ENCODE results near the gene CDH4. TPM values are rescaled to one million over a fixed set of nuclear protein-coding genes. Genes with fewer than 3 reads are reported as not detected.

Gene CDH4
- total RNA-seq, 2 donors from 2014 or later = 0.29 to 0.45 TPM

GRCh38 chr20:61430228-61430624 is 178.2 kb downstream of the CDH4 start:
- Mint-ChIP-seq H3K4me1 (no peaks in the 10 kb centered on the region), H3K27ac (no peak overlapping the region), H3K4me3 (no peak overlapping the region), H3K9me3 (peaks cover 5% of the 10 kb centered on the region), H3K36me3 (ENCODE audit: low read depth) (no peaks in the 10 kb centered on the region), H3K27me3 (peaks cover 4% of the 10 kb centered on the region)
- no peak for ATAC-seq (replicated peaks)

- no peak for ATAC-seq (replicated peaks)
- Mint-ChIP-seq H3K9me3 (peaks cover 8% of the 10 kb centered on the region), H3K36me3 (ENCODE audit: low read depth) (no peaks in the 10 kb centered on the region), H3K27ac (no peak overlapping the region), H3K27me3 (peaks cover 13% of the 10 kb centered on the region), H3K4me1 (no peaks in the 10 kb centered on the region), H3K4me3 (no peak overlapping the region)
These were observed 181.1 kb downstream of the CDH4 start for GRCh38 chr20:61433176-61433575.

GRCh38 chr20:61433816-61434215 is 181.8 kb downstream of the CDH4 start:
- Mint-ChIP-seq H3K27me3 (peaks cover 13% of the 10 kb centered on the region), H3K9me3 (peaks cover 8% of the 10 kb centered on the region), H3K4me3 (no peak overlapping the region), H3K4me1 (no peaks in the 10 kb centered on the region), H3K27ac (no peak overlapping the region), H3K36me3 (ENCODE audit: low read depth) (no peaks in the 10 kb centered on the region)
- ATAC-seq (replicated peaks) = no peak

GRCh38 chr20:61434341-61434781 is 182.3 kb downstream of the CDH4 start:
- no peaks in the 10 kb centered on the region for H3K4me1 Mint-ChIP-seq
- no peak overlapping the region for H3K27ac Mint-ChIP-seq
- no peak overlapping the region for H3K4me3 Mint-ChIP-seq
- ATAC-seq (replicated peaks) = no peak
- no peaks in the 10 kb centered on the region for H3K36me3 Mint-ChIP-seq (ENCODE audit: low read depth)
- H3K9me3 Mint-ChIP-seq = peaks cover 4% of the 10 kb centered on the region
- peaks cover 13% of the 10 kb centered on the region for H3K27me3 Mint-ChIP-seq

- Mint-ChIP-seq H3K36me3 (ENCODE audit: low read depth) (no peaks in the 10 kb centered on the region), H3K4me1 (no peaks in the 10 kb centered on the region), H3K4me3 (no peak overlapping the region), H3K27ac (no peak overlapping the region), H3K9me3 (peaks cover 3% of the 10 kb centered on the region), H3K27me3 (peaks cover 13% of the 10 kb centered on the region)
- ATAC-seq (replicated peaks) = no peak
These were observed 183.2 kb downstream of the CDH4 start for GRCh38 chr20:61435184-61435822.

- Mint-ChIP-seq H3K36me3 (ENCODE audit: low read depth) (no peaks in the 10 kb centered on the region), H3K27me3 (peaks cover 13% of the 10 kb centered on the region), H3K4me1 (no peaks in the 10 kb centered on the region), H3K4me3 (no peak overlapping the region), H3K27ac (no peak overlapping the region), H3K9me3 (peaks cover 3% of the 10 kb centered on the region)
- ATAC-seq (replicated peaks) = no peak
These were observed 183.8 kb downstream of the CDH4 start for GRCh38 chr20:61435823-61436220.

GRCh38 chr20:61436283-61436666 is 184.2 kb downstream of the CDH4 start:
- no peaks in the 10 kb centered on the region for H3K4me1 Mint-ChIP-seq
- no peak for ATAC-seq (replicated peaks)
- no peak overlapping the region for H3K27ac Mint-ChIP-seq
- no peak overlapping the region for H3K4me3 Mint-ChIP-seq
- peaks cover 3% of the 10 kb centered on the region for H3K9me3 Mint-ChIP-seq
- H3K27me3 Mint-ChIP-seq = peaks cover 13% of the 10 kb centered on the region
- H3K36me3 Mint-ChIP-seq (ENCODE audit: low read depth) = no peaks in the 10 kb centered on the region

- Mint-ChIP-seq H3K9me3 (peaks cover 3% of the 10 kb centered on the region), H3K36me3 (ENCODE audit: low read depth) (no peaks in the 10 kb centered on the region), H3K27ac (no peak overlapping the region), H3K4me1 (no peaks in the 10 kb centered on the region), H3K27me3 (peaks cover 13% of the 10 kb centered on the region), H3K4me3 (no peak overlapping the region)
- ATAC-seq (replicated peaks) = no peak
These were observed 184.7 kb downstream of the CDH4 start for GRCh38 chr20:61436667-61437279.

- H3K4me3 Mint-ChIP-seq = no peak overlapping the region
- no peak overlapping the region for H3K27ac Mint-ChIP-seq
- no peaks in the 10 kb centered on the region for H3K4me1 Mint-ChIP-seq
- no peak for ATAC-seq (replicated peaks)
- H3K36me3 Mint-ChIP-seq (ENCODE audit: low read depth) = no peaks in the 10 kb centered on the region
- peaks cover 3% of the 10 kb centered on the region for H3K9me3 Mint-ChIP-seq
- peaks cover 13% of the 10 kb centered on the region for H3K27me3 Mint-ChIP-seq
These were observed 185.5 kb downstream of the CDH4 start for GRCh38 chr20:61437280-61438206.

GRCh38 chr20:61438285-61438684 is 186.2 kb downstream of the CDH4 start:
- Mint-ChIP-seq H3K4me3 (no peak overlapping the region), H3K27me3 (peaks cover 10% of the 10 kb centered on the region), H3K4me1 (no peaks in the 10 kb centered on the region), H3K36me3 (ENCODE audit: low read depth) (no peaks in the 10 kb centered on the region), H3K27ac (no peak overlapping the region), H3K9me3 (peaks cover 3% of the 10 kb centered on the region)
- no peak for ATAC-seq (replicated peaks)

- peaks cover 3% of the 10 kb centered on the region for H3K9me3 Mint-ChIP-seq
- no peak for ATAC-seq (replicated peaks)
- peaks cover 9% of the 10 kb centered on the region for H3K27me3 Mint-ChIP-seq
- H3K4me1 Mint-ChIP-seq = no peaks in the 10 kb centered on the region
- no peaks in the 10 kb centered on the region for H3K36me3 Mint-ChIP-seq (ENCODE audit: low read depth)
- no peak overlapping the region for H3K27ac Mint-ChIP-seq
- no peak overlapping the region for H3K4me3 Mint-ChIP-seq
These were observed 187.2 kb downstream of the CDH4 start for GRCh38 chr20:61439251-61439650.

- no peaks in the 10 kb centered on the region for H3K36me3 Mint-ChIP-seq (ENCODE audit: low read depth)
- no peak for ATAC-seq (replicated peaks)
- peaks cover 9% of the 10 kb centered on the region for H3K27me3 Mint-ChIP-seq
- peaks cover 3% of the 10 kb centered on the region for H3K9me3 Mint-ChIP-seq
- H3K4me1 Mint-ChIP-seq = no peaks in the 10 kb centered on the region
- H3K27ac Mint-ChIP-seq = no peak overlapping the region
- no peak overlapping the region for H3K4me3 Mint-ChIP-seq
These were observed 188.5 kb downstream of the CDH4 start for GRCh38 chr20:61440548-61441055.

GRCh38 chr20:61441537-61441936 is 189.5 kb downstream of the CDH4 start:
- peaks cover 4% of the 10 kb centered on the region for H3K27me3 Mint-ChIP-seq
- H3K4me3 Mint-ChIP-seq = no peak overlapping the region
- ATAC-seq (replicated peaks) = no peak
- H3K4me1 Mint-ChIP-seq = no peaks in the 10 kb centered on the region
- H3K36me3 Mint-ChIP-seq (ENCODE audit: low read depth) = no peaks in the 10 kb centered on the region
- H3K9me3 Mint-ChIP-seq = no peaks in the 10 kb centered on the region
- H3K27ac Mint-ChIP-seq = no peak overlapping the region

GRCh38 chr20:61442075-61442670 is 190.1 kb downstream of the CDH4 start:
- H3K4me3 Mint-ChIP-seq = no peak overlapping the region
- H3K36me3 Mint-ChIP-seq (ENCODE audit: low read depth) = no peaks in the 10 kb centered on the region
- H3K27me3 Mint-ChIP-seq = no peaks in the 10 kb centered on the region
- no peaks in the 10 kb centered on the region for H3K4me1 Mint-ChIP-seq
- no peaks in the 10 kb centered on the region for H3K9me3 Mint-ChIP-seq
- no peak overlapping the region for H3K27ac Mint-ChIP-seq
- no peak for ATAC-seq (replicated peaks)
